ENCODE measurements around the gene SUCO.

- TF ChIP-seq POLR2A (IDR thresholded peaks at IDR 0.05), result no peak
- TF ChIP-seq, protein P1, sequence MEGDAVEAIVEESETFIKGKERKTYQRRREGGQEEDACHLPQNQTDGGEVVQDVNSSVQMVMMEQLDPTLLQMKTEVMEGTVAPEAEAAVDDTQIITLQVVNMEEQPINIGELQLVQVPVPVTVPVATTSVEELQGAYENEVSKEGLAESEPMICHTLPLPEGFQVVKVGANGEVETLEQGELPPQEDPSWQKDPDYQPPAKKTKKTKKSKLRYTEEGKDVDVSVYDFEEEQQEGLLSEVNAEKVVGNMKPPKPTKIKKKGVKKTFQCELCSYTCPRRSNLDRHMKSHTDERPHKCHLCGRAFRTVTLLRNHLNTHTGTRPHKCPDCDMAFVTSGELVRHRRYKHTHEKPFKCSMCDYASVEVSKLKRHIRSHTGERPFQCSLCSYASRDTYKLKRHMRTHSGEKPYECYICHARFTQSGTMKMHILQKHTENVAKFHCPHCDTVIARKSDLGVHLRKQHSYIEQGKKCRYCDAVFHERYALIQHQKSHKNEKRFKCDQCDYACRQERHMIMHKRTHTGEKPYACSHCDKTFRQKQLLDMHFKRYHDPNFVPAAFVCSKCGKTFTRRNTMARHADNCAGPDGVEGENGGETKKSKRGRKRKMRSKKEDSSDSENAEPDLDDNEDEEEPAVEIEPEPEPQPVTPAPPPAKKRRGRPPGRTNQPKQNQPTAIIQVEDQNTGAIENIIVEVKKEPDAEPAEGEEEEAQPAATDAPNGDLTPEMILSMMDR (IDR thresholded peaks at IDR 0.05), result no peak
These were observed 74.2 kb downstream of the SUCO start for GRCh38 chr1:172607145-172607544.
